HG02885 (cell line): ENCODE results near the gene CTSC.
"Not testable (repeated sequence)": the region's sequence is repeated elsewhere in the genome, so short reads cannot be mapped to it uniquely, and the experiment has no call there.

ENCODE experiments used
- ATAC-seq: cut with Tn5 transposase; IDR thresholded peaks from one replicate; pipeline ENCODE4 v1.9.1; 2021; ENCODE audit warnings: mild to moderate bottlenecking; ENCODE audit not compliant: unreplicated experiment, poor library complexity

Gene CTSC

DNA sequence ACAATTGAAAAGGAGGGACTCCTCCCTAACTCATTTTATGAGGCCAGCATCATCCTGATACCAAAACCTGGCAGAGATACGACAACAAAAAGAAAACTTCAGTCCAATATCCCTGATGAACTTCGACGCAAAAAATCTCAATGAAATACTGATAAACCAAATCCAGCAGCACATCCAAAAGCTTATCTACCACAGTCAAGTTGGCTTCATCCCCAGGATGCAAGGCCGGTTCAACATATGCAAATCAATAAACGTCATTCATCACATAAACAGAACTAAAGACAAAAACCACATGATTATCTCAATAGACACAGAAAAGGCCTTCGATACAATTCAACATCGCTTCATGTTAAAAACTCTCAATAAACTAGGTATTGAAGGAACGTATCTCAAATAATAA, 14.7 kb downstream of the CTSC start:
- ATAC-seq = not testable (repeated sequence)

DNA sequence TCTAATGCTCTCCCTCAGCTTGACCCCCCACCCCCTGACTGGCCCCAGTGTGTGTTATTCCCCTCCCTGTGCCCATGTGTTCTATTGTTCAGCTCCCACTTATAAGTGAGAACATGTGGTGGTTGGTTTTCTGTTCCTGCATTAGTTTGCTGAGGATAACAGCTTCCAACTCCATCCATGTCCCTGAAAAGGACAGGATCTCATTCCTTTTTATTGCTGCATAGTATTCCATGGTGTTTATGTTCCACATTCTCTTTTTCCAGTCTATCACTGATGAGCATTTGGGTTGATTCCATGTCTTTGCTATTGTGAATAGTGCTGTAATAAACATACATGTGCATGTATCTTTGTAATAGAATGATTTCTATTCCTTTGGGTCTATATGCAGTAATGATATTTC, 16.1 kb downstream of the CTSC start:
- ATAC-seq = not testable (repeated sequence)

GRCh38 chr11:88320149-88320559, 17.4 kb downstream of the CTSC start:
- ATAC-seq = no peak

DNA sequence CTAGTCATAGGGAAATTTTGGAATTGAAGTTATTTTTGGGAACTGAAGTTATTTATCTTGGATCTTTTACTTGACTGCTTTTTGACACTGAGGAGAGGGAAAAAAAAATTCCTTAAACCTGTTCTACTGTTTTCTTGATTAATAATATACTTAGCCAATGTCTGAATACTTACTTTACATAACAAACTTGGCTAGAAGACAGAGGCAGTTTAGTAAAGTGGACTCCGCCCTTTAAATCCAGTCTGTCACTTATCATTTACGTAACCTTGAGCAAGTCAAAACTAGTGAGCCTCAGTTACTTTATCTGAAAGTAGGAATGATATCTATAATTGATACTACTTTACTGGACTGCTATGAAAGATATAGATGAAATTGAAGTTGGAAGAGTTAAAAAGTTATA, 19.5 kb downstream of the CTSC start:
- ATAC-seq = no peak

DNA sequence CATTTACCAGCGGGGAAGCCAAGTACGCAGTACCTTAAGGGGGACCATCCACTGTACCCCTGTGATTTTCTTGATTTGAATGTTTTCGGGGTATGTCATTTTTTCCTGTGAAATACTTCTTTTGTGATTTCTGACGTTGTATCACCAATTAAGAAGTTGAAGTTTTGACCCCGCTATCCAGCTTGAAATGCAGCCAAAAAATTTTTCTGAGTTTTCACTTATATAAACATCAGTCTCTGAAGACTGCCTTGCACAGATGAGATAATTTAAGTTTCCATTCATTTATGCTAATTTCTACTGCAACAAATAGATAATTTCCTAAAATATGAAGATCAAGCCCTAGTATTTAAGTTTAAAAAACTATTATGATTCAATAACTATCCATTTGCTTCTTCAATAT, 20.0 kb downstream of the CTSC start:
- ATAC-seq = no peak

DNA sequence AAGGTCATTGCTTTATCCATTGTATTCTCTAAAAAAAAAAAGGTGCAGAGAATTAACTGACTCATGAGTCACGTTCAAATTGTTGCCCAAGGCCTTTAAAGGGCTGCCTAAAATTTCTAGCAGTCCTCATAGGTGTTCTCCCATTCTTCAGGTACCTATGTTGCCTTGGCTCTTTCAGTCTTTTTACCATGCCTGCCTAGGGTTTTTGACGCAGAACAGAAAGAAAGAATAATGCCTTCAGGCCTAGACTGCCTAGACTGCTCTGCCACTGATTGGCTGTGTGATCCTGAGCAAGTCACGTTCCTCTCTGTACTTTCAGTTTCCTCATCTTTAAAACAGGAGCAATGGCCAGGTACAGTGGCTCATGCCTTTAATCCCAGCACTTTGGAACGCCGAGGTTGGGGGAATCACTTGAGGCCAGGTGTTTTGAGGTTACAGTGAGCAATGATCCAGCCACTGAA, 21.5 kb downstream of the CTSC start:
- ATAC-seq = no peak

DNA sequence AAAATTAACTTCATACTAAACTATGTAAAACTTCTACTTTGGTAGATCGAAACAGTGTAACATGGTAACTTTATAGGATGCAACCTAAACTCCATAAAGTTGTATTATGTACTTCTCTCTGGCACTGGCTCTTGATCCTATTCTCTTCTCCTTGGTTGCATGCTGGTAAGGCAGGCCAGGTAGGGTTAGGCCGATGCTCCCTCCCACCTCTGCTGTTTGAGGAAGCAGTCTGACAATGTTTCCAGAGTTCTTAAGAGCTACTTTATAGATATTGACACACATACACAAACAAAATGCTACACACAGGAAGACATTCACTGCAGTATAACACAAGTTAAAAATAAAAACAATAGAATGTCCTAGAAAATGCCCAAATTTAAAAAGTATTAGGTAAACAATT, 22.5 kb downstream of the CTSC start:
- no peak for ATAC-seq

- no peak for ATAC-seq
These were observed 24.1 kb downstream of the CTSC start for GRCh38 chr11:88313441-88313840.

GRCh38 chr11:88312628-88313027, 24.9 kb downstream of the CTSC start:
- no peak for ATAC-seq

GRCh38 chr11:88310246-88310645, 27.3 kb downstream of the CTSC start:
- ATAC-seq = no peak

- ATAC-seq = no peak
These were observed 29.0 kb downstream of the CTSC start for GRCh38 chr11:88308576-88308975.

DNA sequence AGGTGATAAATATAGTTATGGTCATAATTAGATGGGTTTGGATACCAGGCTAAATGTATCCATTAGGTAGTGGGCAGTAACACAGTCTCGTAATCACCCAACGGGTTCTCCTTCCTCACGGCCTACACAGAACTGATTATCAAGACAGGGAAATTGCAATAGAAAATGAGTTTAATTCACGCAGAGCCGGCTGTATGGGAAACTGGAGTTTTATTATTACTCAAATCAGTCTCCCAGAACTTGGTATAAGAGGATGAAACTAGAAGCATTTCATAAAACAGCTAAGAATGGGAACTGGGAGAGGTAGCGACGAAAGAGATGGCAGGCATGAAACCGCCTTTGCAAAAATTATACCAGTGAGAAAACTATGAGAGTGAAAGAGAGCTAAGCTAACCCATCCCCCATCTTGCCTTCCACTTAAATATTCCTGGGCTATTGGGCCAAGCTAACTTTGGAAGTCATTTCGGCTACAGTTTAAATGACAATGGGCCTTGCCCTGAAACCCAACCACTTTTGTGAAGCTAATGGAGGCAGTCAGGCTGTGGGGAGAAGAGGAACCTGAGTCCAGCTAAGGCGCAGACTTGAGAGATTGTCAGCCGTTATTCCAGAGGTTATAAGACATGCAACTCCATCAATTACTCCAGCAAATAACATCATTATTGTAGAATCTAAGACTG, 29.6 kb downstream of the CTSC start:
- ATAC-seq = peak; percentile 73

GRCh38 chr11:88306785-88307184, 30.8 kb downstream of the CTSC start:
- no peak for ATAC-seq

DNA sequence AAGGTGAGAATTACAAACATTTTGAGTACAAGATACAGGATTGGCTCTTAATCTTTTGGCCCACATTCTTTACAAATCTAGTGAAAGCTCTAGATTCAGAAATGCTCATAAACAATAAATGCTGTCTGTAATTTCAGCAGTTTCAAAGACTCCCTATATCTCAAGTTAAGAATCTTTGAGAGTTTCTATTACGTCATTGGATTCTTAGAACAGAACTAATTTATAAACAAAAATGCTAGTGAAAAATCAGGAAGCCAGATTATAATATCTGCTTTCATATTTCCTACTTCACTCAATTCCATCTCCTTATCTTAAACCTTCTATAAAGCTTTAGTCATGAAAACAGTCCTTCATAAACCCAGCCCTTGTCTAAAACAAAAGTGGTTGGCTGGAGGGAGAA, 32.1 kb downstream of the CTSC start:
- ATAC-seq = no peak

DNA sequence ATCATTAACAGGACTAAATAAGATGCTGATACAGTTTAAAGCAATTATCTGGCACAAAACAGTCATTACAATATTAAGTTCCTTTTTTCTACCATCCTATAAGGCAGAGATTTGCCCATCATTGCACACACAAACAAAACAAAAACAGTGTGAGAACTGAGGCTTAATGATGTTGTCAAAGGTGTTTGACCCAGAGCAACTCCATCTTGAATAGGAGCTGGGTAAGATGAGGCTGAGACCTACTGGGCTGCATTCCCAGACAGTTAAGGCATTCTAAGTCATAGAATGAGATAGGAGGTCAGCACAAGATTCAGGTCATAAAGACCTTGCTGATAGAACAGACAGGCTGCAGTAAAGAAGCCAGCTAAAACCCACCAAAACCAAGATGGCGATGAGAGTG, 33.2 kb downstream of the CTSC start:
- ATAC-seq = no peak

DNA sequence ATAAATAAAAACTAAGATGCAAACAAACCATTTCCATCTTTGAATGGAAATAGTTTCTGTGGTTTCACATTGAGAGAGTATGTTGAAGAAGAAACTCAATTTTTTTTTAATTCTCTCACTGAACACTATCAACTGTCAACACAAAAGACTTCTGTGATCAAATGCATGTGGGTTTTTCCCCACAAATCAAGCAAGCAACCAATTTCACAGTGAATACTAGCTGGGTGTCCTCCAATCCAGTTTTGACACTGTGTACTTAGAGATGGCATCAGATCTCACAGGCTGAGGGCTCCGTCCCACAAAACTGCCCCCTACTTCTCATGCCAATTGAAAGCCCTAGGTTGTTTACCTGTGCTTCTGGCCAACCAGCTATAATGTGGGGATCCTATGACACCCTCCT, 34.5 kb downstream of the CTSC start:
- ATAC-seq = no peak

DNA sequence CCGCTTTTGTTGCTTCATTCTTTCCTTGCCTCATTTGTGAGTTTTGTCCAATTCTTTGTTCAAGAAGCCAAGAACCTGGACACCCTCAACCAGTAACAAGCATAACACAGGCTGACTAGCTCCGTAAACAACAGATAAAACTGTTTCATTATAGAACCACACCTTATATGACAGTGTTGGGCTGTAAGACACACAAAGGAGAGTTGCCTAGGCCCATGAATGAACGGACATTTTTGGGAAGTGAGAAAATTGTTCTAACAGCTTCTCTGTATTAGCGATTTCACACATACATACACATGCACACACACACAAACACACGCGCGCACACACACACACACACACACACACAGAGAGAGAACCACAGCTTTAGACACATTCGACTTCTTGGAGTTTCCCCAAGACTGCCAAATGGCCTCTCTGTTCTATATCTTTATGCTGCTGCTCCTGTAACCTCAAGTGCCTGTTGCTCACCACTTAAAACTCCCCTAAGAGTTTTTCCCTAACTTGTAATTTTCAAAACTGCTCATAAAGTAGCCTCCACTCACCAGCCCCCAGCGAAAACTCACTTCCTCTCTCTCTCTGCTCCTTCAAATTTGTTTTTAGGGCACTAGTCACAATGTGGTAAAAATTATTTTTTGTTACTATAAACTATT, 35.9 kb downstream of the CTSC start:
- ATAC-seq = peak; percentile 56

DNA sequence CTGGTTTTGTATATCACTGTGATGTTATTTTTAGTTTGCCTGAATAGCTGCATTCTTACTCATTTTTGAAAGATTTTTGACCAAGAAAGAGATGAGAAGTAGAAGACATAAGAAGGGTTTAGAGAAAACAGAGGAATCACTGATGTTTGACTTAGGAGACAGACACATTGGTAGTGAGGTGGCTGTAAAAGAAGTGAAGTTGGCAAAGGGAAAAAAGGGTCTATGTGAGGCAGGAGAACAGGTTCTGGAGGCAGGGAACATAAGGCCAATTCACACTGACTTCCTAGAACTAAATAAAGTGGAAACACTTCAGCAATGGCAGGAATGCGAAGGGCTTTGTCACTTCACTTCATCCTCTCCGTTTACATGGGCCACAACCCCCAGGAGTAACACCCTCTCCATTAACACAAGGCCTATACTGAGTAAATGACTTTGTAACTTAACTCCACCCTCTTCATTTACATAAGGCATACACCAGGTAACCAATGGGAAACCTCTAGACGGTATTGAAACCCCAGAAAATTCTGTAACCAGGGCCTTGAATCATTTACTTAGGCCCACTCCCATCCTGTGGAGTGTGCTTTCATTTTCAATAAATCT, 36.5 kb downstream of the CTSC start:
- peak; percentile 71 for ATAC-seq

DNA sequence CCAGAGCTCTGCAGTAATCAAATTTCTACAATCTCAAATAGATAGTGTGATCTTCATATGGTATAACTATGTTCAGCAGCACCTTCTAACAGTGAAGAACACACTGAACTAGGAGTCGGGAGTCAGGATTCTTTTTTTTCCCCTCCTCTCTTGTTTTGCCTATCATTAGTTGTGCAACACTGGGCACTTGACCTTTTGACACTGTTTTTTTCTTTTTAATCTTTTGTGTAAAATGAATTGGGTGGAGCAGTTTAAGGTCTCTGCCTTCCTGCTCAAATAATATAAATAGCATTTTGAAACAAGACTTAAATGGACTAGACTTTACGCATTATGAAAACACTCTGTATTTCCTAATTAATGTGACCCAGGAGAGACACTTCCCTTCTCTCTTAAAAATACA, 39.7 kb downstream of the CTSC start:
- ATAC-seq = no peak

DNA sequence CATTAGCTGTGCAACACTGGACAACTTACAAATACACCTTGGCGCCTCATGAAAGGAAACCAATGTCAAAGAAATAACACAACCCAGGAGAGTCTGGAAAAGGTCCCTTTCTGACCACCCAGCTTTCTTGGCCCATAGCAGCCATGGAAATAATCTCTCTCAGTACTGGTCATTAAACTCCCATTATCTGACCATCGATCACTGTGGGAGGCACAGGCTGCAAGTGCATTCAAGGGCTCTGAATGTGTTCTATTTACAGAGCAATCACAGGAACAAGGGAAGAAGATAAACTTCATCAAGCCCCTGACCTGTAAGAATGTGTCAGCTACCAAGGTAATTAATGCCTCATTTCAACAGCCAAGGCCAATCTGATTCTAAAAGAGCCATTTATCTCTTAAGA, 40.1 kb downstream of the CTSC start:
- no peak for ATAC-seq

DNA sequence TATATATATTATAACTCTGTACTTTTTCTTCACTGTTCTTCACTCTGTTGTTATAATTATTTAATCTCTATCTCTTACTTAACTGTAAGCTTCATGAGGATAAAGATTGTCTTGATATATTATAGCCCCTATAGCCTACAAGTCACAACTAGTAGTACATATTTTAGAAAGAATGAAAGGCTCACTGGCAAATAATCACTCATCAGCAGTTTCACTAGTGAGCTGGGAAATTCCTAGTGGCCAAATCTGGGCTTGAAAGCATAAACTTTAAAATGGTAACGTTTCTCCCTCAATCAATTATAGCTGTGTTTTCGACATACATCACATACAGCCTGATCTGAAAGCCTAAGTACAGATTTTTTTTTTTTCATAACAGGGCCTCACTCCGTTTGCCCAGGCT, 42.5 kb downstream of the CTSC start:
- peak; percentile 51 for ATAC-seq

GRCh38 chr11:88293931-88294330, 43.6 kb downstream of the CTSC start:
- no peak for ATAC-seq
